Calu3 (cell line): ENCODE data around the gene HIBADH. TPM values are rescaled to one million over a fixed set of nuclear protein-coding genes. Genes with fewer than 3 reads are reported as not detected.

ENCODE experiments used
- BruUV-seq: library from RNA; stranded (reverse); fragments of 400-500 nt; replicated peaks from 2 replicates; lab custom pipeline; 2021; lab: Mats Ljungman, UMichigan
- CTCF ChIA-PET: fragments of 300-600 bp; sonication (Branson Sonifier 250); formaldehyde crosslinking; loops from one replicate; lab custom pipeline; 2022; ENCODE audit warnings: antibody characterized with exemption; lab: Charles Lee
- DNase-seq: peaks from one replicate; pipeline ENCODE4 v3.0.0; 2022
- H3K27ac Mint-ChIP-seq: one replicate; pipeline ENCODE4 v1.8.0; 2022; ENCODE audit warnings: mixed read lengths; ENCODE audit not compliant: unreplicated experiment
- H3K27me3 Mint-ChIP-seq: one replicate; pipeline ENCODE4 v1.8.0; 2022; ENCODE audit warnings: mixed read lengths; ENCODE audit not compliant: unreplicated experiment
- H3K36me3 Mint-ChIP-seq: one replicate; pipeline ENCODE4 v1.8.0; 2022; ENCODE audit warnings: mild to moderate bottlenecking, moderate library complexity, mixed read lengths; ENCODE audit not compliant: insufficient read depth, unreplicated experiment
- H3K4me1 Mint-ChIP-seq: one replicate; pipeline ENCODE4 v1.8.0; 2022; ENCODE audit warnings: mild to moderate bottlenecking, low read depth, mixed read lengths; ENCODE audit not compliant: unreplicated experiment
- H3K4me3 Mint-ChIP-seq: one replicate; pipeline ENCODE4 v1.8.0; 2022; ENCODE audit warnings: mild to moderate bottlenecking, low read depth, moderate library complexity, mixed read lengths; ENCODE audit not compliant: unreplicated experiment
- H3K9me3 Mint-ChIP-seq: one replicate; pipeline ENCODE4 v1.8.0; 2022; ENCODE audit warnings: low read depth, mixed read lengths; ENCODE audit not compliant: unreplicated experiment
- CTCF ChIP-seq: fragments of 200-600 bp; IDR thresholded peaks from one replicate; pipeline ENCODE4 v1.8.0; 2022; ENCODE audit warnings: antibody characterized with exemption; ENCODE audit not compliant: unreplicated experiment
- intact Hi-C: fragments of 100-400 bp; cut with micrococcal nuclease; formaldehyde crosslinking; loops from one replicate; pipeline ENCODE4 v1.10.0; 2022; ENCODE audit not compliant: unreplicated experiment
- total RNA-seq: library from RNA; stranded (reverse); gene quantifications from 2 replicates; pipeline ENCODE4 v1.2.3, GENCODE V29; 2022

HIBADH gene
- total RNA-seq, 1 experiment from 2014 or later = 74.6 TPM

- Mint-ChIP-seq H3K27ac (no peak overlapping the region), H3K4me3 (no peak overlapping the region), H3K27me3 (no peaks in the 10 kb centered on the region), H3K4me1 (no peaks in the 10 kb centered on the region), H3K36me3 (no peaks in the 10 kb centered on the region), H3K9me3 (no peaks in the 10 kb centered on the region)
- no TSS peak for BruUV-seq
- CTCF ChIA-PET = no interaction called here
- no peak for DNase-seq
- no peak for TF ChIP-seq CTCF
- intact Hi-C loops = no loop called here
Measured at GRCh38 chr7:27484451-27484850, 178.2 kb downstream of the HIBADH start.

- H3K36me3 Mint-ChIP-seq = no peaks in the 10 kb centered on the region
- CTCF ChIA-PET = no interaction called here
- no peaks in the 10 kb centered on the region for H3K4me1 Mint-ChIP-seq
- TF ChIP-seq CTCF = no peak
- intact Hi-C loops = no loop called here
- no peaks in the 10 kb centered on the region for H3K27me3 Mint-ChIP-seq
- no peak overlapping the region for H3K4me3 Mint-ChIP-seq
- no peak overlapping the region for H3K27ac Mint-ChIP-seq
- H3K9me3 Mint-ChIP-seq = no peaks in the 10 kb centered on the region
- DNase-seq = no peak
- BruUV-seq = no TSS peak
Measured at GRCh38 chr7:27482219-27482618, 180.5 kb downstream of the HIBADH start.

- Mint-ChIP-seq H3K27me3 (no peaks in the 10 kb centered on the region), H3K36me3 (no peaks in the 10 kb centered on the region), H3K4me3 (no peak overlapping the region), H3K4me1 (no peaks in the 10 kb centered on the region), H3K27ac (no peak overlapping the region), H3K9me3 (no peaks in the 10 kb centered on the region)
- BruUV-seq = no TSS peak
- DNase-seq = no peak
- CTCF ChIA-PET = interaction anchor here (1.8 kb wide), 1 partner anchor 279 kb away, joined by 3 read pairs; the partner anchor contains the start of gene HOXA13
- intact Hi-C loops = no loop called here
- no peak for TF ChIP-seq CTCF
Measured at GRCh38 chr7:27478556-27478955, 184.1 kb downstream of the HIBADH start.

GRCh38 chr7:27478084-27478483, 184.6 kb downstream of the HIBADH start:
- H3K9me3 Mint-ChIP-seq = no peaks in the 10 kb centered on the region
- BruUV-seq = no TSS peak
- CTCF ChIA-PET = interaction anchor here (1.8 kb wide), 1 partner anchor 279 kb away, joined by 3 read pairs; the partner anchor contains the start of gene HOXA13
- no peaks in the 10 kb centered on the region for H3K27me3 Mint-ChIP-seq
- intact Hi-C loops = no loop called here
- no peaks in the 10 kb centered on the region for H3K36me3 Mint-ChIP-seq
- H3K4me3 Mint-ChIP-seq = no peak overlapping the region
- no peak overlapping the region for H3K27ac Mint-ChIP-seq
- TF ChIP-seq CTCF = no peak
- no peaks in the 10 kb centered on the region for H3K4me1 Mint-ChIP-seq
- no peak for DNase-seq
